Ishikawa (cell line): ENCODE measurements around the gene SLC17A5.

Source experiments
- CEBPB ChIP-seq: IDR thresholded peaks from 2 replicates; pipeline ENCODE4 v1.6.1; 2012
- CREB1 ChIP-seq: IDR thresholded peaks from 2 replicates; pipeline ENCODE4 v1.6.1; 2012; ENCODE audit warnings: low read depth
- EGR1 ChIP-seq: IDR thresholded peaks from 2 replicates; pipeline ENCODE4 v1.6.1; 2012
- EP300 ChIP-seq: IDR thresholded peaks from 2 replicates; pipeline ENCODE4 v1.6.1; 2012; ENCODE audit warnings: borderline replicate concordance
- FOXM1 ChIP-seq: IDR thresholded peaks from 2 replicates; pipeline ENCODE4 v1.6.1; 2012; ENCODE audit warnings: low read depth, borderline replicate concordance
- MAX ChIP-seq: IDR thresholded peaks from 2 replicates; pipeline ENCODE4 v1.6.1; 2012
- NFIC ChIP-seq: IDR thresholded peaks from 2 replicates; pipeline ENCODE4 v1.6.1; 2012
- RAD21 ChIP-seq: IDR thresholded peaks from 2 replicates; pipeline ENCODE4 v1.6.1; 2012; ENCODE audit warnings: low read depth
- REST ChIP-seq: IDR thresholded peaks from 2 replicates; pipeline ENCODE4 v1.6.1; 2012; ENCODE audit warnings: low read depth, mild to moderate bottlenecking
- TAF1 ChIP-seq: IDR thresholded peaks from 2 replicates; pipeline ENCODE4 v1.6.1; 2012; ENCODE audit warnings: low read depth, mild to moderate bottlenecking
- TCF12 ChIP-seq: IDR thresholded peaks from 2 replicates; pipeline ENCODE4 v1.6.1; 2012; ENCODE audit warnings: low read depth
- TEAD4 ChIP-seq: IDR thresholded peaks from 2 replicates; pipeline ENCODE4 v1.6.1; 2012
- USF1 ChIP-seq: IDR thresholded peaks from 2 replicates; pipeline ENCODE4 v1.6.1; 2012
- YY1 ChIP-seq: IDR thresholded peaks from 2 replicates; pipeline ENCODE4 v1.6.1; 2012; ENCODE audit warnings: low read depth
- ZBTB7A ChIP-seq: IDR thresholded peaks from 2 replicates; pipeline ENCODE4 v1.6.1; 2012; ENCODE audit warnings: low read depth

SLC17A5 gene

GRCh38 chr6:73630401-73630800 lies 23.4 kb downstream of the SLC17A5 start:
- TF ChIP-seq CREB1 (no peak), YY1 (no peak)

GRCh38 chr6:73624896-73625295 lies 28.9 kb downstream of the SLC17A5 start:
- TF ChIP-seq NFIC (no peak), TCF12 (no peak), MAX (no peak), CREB1 (no peak), TEAD4 (no peak), ZBTB7A (no peak), EP300 (no peak), REST (no peak), YY1 (no peak)

- TF ChIP-seq TAF1 (no peak), REST (no peak), CEBPB (no peak), FOXM1 (no peak), ZBTB7A (no peak), NFIC (no peak), RAD21 (no peak), CREB1 (no peak), YY1 (no peak), MAX (no peak), EP300 (no peak), USF1 (no peak), TCF12 (no peak), TEAD4 (no peak), EGR1 (no peak)
These were observed 39.0 kb downstream of the SLC17A5 start for GRCh38 chr6:73614802-73615201.

- TF ChIP-seq ZBTB7A (no peak), YY1 (no peak), USF1 (no peak)
These were observed 39.8 kb downstream of the SLC17A5 start for GRCh38 chr6:73613806-73614536.

- TF ChIP-seq EP300 = no peak
- TF ChIP-seq CREB1 = no peak
- no peak for TF ChIP-seq ZBTB7A
- no peak for TF ChIP-seq EGR1
- TF ChIP-seq CEBPB = no peak
- no peak for TF ChIP-seq YY1
- no peak for TF ChIP-seq TEAD4
- no peak for TF ChIP-seq REST
These were observed 41.2 kb downstream of the SLC17A5 start for GRCh38 chr6:73612611-73613010.
